GM18498 (cell line): ENCODE results near the gene GNB5.
"Not testable (repeated sequence)": the region's sequence is repeated elsewhere in the genome, so short reads cannot be mapped to it uniquely, and the experiment has no call there.

Experiments
- ATAC-seq: cut with Tn5 transposase; IDR thresholded peaks from one replicate; pipeline ENCODE4 v1.9.1; 2021; ENCODE audit warnings: mild to moderate bottlenecking, moderate library complexity; ENCODE audit not compliant: unreplicated experiment

Gene GNB5

DNA sequence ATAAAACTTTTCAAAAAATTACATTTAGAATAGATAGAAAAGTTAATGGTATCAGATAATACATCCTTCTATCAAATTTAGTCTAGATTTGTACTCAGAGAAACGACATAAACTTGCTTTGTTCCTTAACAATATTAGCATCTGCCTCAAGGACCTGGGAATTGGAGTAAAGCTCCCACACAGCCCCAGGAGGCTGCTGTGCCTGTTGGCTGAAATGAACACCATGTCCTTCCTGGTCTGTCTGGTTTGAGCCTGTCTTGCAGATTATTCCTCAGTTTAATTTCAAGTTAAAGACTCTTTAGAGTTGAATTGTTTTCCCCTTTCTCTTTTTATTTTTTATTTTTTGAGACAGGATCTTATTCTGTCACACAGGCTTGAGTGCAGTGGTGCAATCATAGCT lies 19.4 kb downstream of the GNB5 start:
- no peak for ATAC-seq

DNA sequence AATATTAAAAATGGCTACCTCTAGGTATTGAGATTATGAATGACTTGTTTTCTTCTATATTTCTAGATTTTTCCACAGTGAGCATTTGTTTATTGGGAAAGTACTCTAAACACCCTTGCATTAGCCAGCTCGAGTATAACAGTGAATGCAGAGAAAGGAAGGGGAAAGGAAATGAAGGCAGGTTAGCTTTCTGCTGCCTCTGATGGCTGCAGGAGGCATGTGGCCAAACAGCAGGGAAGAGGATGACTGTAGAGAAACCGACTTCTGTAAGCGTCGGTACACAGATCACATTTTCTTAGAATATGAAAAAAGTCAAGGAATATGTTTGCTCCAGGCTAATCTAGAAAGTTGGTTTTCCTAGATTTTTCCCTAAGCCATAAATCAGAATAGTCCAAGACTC lies 19.8 kb downstream of the GNB5 start:
- ATAC-seq, result no peak

DNA sequence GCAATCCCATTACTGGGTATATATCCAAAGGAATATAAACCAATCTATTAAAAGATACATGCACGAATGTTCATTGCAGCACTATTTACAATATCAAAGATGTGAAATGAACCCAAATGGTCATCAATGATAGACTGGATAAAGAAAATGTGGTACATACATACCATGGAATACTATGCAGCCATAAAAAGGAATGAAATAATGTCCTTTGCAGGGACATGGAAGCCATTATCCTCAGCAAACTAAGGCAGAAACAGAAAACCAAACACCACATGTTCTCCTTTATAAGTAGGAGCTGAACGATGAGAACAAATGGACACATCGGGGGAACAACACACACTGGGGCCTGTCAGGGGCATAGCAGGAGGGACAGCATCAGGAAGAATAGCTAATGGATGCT lies 21.0 kb downstream of the GNB5 start:
- not testable (repeated sequence) for ATAC-seq

DNA sequence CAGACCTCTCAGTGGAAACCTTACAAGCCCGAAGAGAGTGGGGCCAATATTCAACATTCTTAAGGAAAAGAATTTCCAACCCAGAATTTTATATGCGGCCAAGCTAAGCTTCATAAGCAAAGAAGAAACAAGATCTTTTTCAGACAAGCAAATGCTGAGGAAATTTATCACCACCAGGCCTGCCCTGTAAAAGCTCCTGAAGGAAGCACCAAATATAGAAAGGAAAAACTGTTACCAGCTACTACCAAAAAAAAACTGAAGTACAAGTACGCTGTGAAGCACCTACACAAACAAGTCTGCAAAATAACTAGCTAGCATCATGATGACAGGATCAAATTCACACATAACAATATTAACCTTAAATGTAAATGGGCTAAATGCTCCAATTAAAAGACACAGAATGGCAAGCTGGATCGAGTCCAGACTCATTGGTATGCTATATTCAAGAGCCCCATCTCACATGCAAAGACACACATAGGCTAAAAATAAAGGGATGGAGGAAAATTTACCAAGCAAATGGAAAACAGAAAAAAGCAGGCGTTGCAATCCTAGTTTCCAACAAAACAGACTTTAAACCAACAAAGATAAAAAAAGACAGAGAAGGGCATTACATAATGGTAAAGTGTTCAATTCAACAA lies 25.6 kb downstream of the GNB5 start:
- not testable (repeated sequence) for ATAC-seq

DNA sequence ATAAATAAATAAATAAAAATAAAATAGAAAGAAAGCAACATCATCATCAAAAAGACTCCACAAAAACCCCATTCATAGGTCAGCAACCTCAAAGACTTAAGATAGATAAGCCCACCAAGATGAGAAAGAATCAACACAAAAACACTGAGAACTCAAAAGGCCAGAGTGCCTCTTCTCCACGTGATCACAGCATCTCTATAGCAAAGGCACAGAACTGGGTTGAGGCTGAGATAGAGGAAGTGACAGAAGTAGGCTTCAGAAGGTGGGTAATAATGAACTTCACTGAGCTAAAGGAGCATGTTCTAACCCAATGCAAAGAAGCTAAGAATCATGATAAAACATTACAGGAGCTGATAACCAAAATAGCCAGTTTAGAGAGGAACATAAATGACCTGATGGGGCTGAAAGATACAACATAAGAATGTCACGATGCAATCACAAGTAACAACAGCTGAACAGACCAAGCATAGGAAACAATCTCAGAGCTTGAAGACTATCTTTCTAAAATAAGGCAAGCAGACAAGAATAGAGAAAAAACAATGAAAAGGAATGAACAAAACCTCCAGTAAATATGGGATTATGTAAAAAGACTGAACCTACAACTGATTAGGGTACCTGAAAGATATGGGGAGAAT lies 26.4 kb downstream of the GNB5 start:
- no peak for ATAC-seq

DNA sequence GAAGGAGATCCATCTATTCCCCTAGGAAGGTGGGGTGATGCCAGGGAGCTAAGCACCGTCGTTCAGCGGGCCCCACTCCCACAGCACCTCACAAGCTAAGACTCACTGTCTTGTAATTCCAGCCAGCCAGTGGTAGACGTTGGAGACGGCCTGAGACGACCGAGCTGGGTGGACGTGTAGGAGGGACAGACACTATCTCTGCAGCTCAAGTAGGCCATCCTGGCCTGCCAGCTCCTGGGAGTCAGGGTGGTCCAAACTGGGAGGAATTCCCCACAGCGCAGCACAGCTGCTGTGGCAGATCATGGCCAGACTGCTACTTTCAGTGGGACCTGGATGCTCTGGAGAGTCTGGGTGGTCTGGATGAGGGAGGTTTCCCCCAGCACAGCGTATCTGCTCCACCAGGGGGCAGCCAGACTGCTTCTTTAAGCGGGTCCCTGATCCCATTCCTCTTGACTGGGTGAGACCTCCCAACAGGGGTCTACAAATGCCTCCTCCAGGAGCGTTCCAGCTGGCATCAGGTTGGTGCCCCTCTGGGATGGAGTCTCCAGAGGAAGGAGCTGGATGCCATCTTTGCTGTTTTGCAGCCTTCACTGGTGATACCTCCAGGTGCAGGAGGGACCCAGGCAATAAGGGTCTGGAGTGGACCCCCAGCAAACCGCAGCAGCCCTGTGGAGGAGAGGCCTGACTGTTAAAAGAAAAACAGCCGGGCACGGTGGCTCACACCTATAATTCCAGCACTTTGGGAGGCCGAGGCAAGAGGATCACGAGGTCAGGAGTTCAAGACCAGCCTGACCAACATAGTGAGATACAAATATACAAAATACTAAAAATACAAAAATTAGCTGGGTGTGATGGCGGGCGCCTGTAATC lies 27.6 kb downstream of the GNB5 start:
- no peak for ATAC-seq

DNA sequence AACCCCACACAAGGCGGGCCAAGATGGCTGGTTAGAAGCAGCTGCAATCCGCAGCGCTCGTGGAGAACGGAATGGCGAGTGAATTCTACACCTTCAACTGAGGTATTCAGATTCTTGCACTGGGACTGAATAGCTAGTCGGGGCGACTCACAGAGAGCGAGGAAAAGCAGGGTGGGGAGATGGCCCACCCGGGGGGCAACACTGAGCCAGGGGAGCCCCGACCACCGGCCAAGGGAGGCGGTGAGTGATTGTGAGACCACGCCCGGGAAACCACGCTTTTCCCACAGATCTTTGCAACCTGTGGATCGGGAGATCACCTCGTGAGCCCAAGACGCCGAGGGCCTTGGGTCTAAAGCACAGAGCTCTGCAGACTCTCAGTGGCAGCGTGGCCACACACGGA lies 28.3 kb downstream of the GNB5 start:
- no peak for ATAC-seq

DNA sequence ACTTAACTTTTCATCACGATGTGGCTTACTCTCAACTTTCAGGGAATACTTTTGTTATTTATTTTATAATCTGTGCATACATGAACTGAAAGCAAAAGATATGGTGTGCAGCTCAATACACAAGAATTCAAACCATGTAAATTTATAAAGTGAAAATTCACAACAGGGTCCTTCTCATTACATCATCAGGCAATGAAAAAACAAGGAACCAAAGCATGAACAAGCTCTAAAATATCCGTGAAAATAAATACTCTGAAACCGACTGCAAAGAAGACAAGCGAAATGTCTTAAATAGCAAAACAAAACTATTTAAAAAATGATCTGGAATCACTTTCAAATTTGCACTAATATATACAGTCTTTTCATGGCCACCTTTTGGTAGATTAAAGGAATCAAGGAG lies 28.9 kb downstream of the GNB5 start:
- ATAC-seq, result no peak

DNA sequence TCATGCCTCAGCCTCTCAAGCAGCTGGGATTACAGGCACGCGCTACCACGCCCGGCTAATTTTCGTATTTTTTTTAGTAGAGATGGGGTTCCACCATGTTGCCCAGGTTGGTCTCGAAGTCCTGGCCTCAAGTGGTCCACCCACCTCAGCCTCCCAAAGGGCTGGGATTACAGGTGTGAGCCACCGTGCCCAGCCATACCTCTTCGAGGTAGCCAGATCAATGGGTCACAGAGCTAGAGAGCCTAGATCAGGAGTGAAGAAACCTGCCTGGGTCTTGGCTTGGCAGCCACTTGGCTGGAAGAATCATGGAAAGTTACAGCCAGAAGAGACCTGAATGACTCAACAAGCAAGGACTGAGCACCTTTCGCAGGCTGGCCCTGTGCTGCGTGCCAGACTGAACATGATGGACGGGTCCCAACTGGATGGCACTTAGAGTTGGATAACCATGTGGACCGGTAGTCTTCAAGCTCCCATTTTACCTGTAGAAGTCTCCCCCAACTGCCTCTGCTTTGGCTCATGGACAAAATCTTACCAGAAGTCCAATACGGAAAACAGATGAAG lies 29.7 kb downstream of the GNB5 start:
- no peak for ATAC-seq

DNA sequence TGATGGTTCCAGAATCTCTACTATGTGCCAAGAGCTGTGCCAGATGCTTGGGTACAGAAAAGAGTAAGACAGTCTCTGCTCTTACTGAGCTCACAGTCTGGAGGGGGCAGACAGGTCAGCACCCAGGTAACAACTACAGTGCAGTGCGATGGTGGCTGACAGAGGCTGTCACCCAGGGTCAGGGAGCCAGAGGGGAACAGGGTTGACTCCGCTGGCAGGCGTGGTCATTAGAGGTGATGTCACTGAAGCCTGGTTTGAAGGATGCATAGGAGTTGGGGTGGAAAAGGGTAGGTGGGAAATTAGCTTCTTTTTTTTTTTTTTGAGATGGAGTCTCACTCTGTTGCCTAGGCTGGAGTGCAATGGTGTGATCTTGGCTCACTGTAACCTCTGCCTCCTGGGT lies 31.5 kb downstream of the GNB5 start:
- ATAC-seq, result no peak

DNA sequence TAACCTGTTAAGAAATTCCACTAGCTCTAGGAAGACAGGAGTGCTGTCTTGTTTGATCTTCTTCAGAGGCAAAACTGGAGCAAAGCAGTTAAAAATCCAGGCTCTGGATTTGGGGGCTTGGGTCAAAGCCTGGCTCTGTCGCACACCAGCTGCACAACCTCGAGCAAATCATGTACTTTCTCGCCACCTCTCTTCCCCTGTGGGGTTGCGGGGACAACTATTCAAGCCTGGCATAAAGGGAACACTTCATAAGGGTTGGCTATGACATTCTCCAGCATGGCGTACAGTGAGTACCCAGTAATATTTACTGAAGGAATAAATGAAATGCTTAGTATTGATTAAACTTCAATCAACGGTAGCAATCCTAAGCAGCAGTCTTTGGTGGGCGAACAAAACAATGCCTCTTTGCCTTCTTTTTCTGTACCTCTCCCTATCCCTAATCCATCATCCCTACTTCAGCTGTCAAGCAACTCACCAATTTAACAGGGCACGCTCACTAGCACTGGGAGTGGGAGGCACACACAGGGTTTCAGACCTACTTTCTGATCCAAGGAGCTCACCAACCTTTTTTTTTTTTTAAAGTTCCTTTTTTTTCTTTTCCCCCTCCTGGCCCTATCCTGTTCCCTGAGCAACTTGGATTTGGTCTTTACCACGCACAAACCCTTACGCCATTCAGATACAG lies 33.0 kb downstream of the GNB5 start:
- no peak for ATAC-seq

DNA sequence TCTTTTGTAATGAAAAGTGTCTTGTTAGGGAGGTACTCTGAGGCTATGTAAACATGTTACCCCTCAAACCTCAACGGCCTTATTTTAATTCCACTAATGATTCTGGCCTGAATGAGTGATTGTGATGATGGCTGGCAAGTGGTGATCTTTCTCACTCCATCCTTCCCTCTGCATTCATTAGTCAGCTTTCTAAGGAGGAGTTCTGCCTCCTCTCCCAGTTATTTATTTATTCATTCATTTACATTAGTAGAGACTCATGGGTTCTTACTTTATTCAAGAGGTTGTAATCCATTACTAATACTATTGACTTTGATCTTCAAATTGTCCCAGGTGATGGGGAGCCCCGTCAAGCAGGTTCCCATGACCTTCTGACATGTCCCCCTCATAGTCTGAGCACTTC lies 35.3 kb downstream of the GNB5 start:
- ATAC-seq, result no peak

DNA sequence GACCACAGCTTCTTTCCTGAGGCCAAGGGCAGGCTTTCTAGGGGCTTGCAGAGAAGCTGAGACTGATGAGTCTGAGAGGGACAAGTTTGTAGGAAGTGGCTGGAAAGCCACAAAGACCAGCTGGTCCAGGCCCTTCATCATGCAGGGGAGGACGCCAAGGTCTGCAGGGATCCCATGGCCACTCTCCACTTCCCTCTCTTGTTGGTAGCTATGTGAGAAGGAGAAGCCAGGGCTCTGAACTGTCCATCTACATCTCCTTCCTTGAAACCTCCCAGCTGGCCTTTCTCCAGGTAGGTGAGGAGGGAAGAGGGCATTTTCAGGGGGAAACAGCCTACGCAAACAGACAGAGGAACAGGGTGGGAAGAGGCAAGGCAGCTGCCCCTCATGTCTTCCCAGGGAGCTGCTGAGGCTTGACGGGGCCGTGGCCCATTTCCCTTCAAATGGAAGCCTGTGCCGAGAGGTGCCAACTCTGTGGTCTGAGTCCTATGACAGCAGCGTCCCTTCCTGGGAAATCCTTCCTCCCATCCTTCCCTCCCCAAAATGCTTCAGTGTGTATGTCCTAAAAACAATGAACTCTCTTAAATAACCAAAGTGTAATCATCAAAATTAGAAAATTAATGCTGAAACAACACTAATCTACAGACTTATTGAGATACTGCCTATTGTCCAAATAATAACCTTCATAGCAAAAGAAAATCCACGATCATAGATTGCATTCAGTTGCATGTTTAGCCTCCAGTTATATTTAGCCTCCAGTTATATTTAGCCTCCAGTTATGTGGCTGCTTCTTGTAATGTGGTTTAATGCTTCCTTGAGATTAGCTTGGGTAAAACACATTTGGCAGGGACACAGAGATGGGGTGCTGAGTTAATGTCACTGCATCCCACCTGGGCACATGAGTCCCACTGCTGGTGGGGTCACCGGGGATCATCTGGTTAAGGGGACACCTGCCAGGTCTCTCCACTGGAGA lies 36.0 kb downstream of the GNB5 start:
- ATAC-seq, result no peak

DNA sequence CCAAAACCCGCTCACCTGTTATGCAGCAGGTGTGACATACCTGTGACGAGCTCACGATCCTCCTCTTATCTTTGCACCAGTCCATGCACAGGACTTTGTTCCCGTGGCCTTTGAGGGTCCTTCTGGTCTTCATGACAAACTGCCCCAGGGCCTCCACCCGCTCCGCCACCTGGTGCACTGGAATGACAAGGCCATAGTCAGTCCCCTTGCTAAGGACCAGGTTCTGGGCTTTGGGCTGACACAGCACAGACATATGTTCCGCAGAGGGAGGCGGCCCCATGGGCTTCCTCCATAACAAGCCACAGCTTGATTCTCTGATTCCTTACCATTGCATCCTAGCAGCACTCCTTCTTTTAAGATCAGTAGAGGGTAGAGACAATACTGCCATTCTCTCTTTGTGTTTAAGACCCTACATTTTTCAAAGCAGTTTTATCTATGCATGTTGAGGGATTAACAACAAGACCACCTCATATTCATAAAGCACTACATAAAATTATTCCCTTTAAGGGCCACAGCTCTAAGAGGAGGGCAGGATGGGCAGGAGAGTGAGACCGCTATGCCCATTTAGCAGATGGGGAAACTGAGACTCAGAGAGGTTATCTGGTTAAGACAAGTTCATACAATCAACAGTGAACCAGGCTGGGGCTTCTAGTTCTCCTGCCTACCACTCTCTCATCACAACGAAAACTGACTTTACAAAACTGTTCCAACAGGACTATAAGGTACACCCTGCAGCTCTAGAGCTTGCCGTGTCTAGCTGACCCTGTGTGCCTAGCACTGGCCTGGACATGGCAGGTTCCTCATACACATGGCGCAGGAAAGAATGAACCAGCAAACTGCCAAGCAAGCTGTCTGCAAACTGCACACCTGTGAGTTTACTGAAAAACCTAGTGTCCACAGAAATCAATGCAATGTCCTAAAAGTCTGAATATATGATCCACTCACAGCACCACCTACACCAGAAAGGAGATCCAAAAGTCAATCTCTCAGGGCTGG lies 37.0 kb downstream of the GNB5 start:
- ATAC-seq, result no peak

DNA sequence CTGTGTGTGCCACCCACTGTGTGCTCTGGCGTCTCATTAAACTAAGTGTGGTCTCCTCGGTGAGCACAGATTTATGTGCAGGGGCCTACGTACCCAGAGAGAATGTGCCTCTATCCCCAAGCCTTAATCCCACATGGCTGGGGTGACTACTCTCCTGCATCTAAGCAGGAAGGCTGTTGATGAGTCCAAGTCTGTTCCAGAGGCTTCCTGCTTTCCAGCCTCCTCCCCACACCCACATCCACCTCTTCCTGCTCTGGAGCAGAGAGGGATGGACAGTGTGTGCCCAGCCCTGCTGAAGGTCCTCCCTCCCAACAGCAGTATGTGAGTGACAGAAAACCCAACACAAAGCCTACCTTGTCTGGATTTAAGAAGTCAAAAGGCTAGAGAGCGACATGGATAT lies 39.8 kb downstream of the GNB5 start:
- ATAC-seq, result no peak

DNA sequence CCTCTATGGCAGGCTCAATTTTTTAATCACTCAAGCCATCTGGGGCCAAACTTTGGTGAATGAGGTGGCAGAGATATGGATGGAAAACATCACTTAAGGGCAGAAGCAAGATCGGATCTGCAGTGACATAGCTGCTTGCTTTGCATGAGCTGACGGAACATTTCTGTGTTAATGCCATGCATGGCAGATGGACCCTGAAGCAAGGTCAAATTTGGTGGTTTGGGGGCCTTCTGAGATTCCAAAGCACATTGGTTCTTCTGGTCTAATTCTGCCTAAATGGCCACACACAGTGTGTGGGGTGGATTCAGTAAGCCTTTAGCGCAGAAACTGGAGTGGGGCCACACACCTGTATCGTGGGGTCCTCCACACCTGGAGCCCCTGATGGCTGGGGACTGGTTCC lies 40.3 kb downstream of the GNB5 start:
- no peak for ATAC-seq

DNA sequence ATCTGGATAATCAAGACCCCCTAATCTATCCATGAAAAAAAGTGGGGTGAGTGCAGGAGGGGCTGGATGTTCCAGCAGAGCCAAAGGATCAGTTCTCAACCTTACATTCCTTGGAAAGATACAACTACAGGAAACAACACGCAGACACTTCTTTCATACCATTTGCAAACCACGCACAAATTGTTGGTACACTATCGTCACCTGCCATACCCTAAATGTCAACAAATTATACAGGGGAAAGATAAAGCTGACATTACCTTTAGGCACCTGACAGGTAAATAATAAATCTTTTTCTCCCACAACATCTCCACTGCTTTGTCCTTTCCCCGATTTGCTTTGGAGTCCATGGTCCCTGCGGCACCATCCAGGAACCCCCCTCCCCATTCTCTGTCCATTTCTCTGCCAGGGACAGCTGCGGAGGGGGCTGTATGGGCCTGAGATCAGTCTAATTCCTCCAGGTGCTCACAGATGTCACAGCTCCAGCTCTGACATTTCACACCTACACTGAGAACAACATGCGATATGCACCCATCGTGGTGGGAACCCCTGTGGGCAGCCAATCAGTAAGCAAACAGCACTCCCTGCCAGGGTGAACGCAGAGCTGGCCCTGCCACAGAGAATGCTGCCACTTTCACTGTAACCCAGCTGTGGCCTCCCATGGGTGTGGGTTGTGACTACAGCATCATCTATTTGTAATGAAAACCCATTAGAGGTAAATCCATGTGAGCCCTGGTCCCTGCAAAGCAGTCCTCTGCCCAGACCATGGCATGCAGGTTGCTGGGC lies 41.0 kb downstream of the GNB5 start:
- ATAC-seq, result no peak

DNA sequence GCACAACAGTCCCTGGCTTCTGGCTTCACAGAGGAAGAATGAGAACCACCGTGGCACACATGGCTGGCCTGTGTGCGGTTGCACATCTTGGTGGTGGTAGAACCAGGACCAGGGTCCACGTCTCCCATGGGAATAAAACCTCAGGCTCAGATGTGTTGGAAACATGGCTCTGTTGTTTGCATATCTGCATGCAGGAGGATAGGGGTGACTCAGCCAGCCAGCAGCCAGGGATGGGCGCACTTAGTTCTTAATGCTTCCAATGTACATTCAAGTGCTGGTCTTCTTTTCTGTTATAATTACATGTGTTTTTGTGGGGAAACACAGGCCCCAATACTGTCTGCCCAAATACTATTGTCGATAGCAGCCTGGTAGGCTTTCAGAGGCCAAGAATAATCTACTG lies 42.8 kb downstream of the GNB5 start:
- ATAC-seq, result no peak
